Dedifferentiated amniotic fluid mesenchymal stem cell (primary cell): ENCODE measurements around the gene TLK1.

ENCODE experiments used
- DNase-seq: peaks from one replicate; pipeline ENCODE4 v3.0.0-alpha.2; 2016; ENCODE audit errors: extremely low spot score

TLK1 gene

DNA sequence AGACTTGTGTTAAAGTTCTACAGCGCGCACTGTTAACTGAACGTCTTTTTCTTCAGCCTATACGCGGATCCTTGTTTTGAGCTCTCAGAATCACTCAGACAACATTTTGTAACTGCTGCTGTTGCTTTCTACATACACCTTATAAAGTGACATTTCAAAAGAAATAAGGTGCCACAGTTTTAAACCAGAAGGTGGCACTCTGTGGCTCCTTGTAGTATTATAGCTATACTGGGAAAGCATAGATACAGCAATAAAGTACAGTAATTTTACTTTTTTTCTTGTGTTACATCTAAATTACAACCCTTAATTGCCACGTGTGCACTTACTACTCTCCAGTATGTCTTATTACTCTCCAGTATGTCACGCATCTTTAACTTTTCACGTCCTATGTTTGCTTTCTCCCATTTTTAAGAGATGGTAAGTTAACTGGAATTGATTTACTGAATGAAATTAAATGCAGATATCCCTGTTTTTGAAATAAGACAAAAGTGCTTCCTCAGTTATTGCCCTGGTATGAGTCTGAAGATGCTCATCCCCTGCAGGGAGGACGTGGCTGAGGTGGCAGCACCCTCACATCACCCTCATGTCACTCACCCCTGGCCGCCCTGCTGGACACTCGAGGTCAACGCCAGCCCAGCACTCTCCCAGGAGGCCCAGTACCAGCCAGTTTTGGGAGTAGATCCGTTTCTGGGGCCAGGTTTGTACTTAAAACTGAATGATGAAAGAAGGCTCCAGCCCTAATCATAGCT, 193.9 kb downstream of the TLK1 start:
- no peak for DNase-seq

DNA sequence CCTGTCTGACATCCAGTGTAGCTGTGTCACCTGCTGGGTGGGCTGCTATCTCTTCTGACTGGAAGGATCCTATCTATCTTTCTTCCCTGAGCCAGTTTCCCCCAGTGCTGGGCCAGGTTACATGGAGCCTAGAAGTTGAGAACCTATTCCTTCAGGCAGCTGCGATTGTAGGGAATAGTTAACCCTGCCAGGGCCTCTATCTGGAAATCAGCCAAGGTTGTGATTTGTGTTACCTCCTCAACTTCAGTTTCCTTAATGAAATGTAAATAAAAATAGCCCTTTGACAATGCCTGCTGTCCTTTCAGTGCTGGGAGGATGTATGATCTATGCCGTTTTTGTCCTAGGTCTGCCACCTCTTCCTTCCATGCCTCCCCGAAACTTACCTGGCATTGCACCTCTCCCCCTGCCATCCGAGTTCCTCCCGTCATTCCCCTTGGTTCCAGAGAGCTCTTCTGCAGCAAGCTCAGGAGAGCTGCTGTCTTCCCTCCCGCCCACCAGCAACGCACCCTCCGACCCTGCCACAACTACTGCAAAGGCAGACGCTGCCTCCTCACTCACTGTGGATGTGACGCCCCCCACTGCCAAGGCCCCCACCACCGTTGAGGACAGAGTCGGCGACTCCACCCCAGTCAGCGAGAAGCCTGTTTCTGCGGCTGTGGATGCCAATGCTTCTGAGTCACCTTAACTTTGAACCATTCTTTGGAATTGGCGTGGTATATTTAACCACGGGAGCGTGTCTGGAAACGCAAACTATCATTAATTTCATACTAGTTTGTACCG, 195.1 kb downstream of the TLK1 start:
- DNase-seq, result no peak

DNA sequence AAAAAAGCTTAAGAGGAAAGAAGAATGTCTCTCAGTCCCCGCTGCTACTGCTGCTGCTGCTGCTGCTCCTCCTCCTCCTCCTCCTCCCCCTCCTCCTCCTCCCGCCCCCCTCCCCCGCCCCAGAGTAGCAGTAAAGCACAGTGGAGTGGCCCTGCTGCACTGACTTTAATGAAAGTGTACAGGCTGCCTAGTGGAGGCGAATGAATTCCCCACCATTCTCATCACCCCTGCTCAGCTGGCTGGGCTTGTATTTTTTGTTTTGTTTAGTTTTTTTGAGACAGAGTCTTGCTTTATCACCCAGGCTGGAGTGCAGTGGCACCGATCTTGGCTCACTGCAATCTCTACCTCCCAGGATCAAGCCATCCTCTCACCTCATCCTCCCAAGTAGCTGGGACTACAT, 197.3 kb downstream of the TLK1 start:
- no peak for DNase-seq

DNA sequence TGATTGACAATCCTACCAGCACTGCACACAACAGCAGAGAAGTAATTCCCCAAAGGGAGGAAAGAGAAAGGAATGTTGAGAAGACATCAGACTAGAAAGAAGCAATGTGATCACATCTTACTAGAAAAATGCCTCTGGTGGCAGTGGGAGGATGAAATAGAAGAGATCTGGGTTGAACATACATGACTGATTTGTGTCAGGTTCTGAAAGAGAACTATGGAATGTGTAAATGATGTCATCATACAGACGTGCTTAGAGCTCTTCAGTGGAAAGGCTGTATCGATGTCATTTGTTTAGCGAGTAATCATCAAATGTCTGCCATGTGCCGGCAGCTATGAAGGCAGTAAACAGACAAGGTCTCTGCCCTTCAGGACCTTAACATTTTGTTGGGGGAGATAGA, 206.8 kb downstream of the TLK1 start:
- no peak for DNase-seq

DNA sequence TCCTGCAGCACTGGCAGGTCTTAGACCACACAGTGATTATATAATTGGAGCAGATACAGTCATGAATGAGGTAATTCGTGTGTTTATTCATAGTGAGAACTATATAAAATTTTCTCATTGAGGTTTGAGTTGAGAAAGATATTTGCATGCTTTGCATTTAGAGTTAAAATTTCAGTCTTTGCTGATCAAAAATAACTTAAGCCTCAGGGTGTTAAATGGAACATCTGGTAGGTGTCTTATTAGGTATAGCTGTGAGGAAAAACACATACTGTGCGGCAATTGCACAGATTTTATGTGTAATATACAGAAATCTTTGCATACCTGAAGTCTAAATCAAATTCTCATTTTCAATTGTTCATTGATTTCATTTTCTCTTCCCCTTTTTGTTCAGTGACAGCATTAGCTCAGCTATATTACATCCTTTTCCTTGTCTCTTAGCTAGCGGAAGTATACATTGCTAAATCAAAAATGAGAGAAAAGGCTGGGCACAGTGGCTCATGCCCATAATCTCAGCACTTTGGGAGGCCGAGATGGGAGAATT, 210.4 kb downstream of the TLK1 start:
- no peak for DNase-seq

DNA sequence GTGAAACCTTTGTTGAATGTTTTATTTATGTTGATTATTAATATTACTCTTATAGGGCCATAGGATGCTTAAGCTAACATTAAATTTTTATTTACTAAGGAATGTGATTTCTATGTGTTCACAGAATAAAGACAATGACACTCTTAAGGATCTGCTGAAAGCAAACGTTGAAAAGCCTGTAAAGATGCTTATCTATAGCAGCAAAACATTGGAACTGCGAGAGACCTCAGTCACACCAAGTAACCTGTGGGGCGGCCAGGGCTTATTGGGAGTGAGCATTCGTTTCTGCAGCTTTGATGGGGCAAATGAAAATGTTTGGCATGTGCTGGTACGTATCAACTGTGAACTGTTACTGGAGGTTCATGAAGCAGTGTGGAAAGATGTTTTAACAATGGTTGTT, 211.3 kb downstream of the TLK1 start:
- no peak for DNase-seq

DNA sequence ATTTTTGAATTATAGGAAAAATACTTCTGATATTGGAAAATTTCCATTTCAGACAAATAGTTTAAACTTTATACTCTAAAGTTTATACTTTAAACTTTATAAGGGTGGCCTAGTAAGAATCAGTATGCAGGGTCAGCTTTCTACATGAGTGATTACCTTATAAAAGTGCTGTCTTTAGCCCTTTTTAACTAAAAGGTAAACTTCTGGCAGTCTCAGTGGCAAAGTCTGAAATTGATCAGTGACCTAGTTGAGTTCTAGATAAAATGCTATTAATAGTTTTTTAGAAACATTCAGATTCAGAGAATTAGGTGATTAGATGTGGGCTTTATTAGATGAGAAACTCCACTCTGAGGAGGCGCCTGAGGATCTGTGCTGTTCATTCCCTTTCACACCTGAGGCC, 216.1 kb downstream of the TLK1 start:
- DNase-seq, result no peak

DNA sequence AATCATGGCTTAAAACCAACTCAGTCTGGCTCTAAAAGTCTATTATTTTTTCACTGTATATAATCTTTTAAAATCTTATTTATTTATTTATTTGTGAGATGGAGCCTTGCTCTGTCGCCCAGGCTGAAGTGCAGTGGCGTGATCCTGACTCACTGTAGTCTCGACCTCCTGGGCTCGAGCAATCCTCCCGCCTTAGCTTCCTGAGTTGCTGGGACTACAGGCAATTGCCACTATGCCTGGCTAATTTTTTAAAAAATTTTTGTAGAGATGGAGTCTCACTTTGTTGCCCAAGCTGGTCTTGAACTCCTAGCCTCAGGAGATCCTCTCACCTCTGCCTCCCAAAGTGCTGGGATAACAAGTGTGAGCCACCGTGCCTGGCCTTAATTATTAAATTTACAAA, 217.1 kb downstream of the TLK1 start:
- no peak for DNase-seq

DNA sequence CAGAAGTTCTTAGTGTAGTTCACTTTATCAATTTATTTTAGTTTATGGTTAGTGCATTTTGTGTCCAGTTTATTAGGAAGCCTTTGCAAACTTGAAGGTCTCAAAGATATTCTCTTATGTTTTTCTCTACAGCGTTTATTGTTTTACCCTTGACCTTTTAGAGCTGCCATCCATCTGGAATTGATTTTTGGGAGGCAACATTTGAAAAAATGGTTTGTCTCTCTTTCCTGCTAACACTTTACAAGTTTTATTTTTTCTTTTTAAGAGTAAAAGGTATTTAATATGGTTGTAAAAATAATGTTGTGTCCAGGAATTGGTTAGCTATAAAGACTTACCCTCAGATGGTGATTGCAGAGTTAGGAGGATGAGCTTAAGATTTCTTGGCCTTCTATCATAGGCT, 217.7 kb downstream of the TLK1 start:
- no peak for DNase-seq

DNA sequence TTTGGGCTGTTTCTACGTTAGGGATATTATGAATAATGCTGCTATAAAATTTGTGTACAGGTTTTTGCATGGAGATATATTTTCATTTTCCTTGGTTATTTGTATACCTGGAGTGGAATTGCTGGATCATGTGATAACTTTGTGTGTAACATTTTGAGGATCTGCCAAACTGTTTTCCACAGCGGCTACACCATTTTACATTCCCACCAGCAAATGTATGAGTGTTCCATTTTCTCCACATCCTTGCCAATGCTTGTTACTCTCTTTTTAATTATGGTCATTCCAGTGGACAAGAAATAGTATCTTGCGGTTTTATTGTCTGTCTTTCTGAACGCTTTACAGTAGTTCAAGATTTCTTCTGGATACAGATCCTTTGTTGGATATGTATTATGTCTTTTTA, 218.1 kb downstream of the TLK1 start:
- no peak for DNase-seq
